ENCODE measurements around the gene CLPTM1.
"Not testable (repeated sequence)": the region's sequence is repeated elsewhere in the genome, so short reads cannot be mapped to it uniquely, and the experiment has no call there.

Gene CLPTM1, protein sequence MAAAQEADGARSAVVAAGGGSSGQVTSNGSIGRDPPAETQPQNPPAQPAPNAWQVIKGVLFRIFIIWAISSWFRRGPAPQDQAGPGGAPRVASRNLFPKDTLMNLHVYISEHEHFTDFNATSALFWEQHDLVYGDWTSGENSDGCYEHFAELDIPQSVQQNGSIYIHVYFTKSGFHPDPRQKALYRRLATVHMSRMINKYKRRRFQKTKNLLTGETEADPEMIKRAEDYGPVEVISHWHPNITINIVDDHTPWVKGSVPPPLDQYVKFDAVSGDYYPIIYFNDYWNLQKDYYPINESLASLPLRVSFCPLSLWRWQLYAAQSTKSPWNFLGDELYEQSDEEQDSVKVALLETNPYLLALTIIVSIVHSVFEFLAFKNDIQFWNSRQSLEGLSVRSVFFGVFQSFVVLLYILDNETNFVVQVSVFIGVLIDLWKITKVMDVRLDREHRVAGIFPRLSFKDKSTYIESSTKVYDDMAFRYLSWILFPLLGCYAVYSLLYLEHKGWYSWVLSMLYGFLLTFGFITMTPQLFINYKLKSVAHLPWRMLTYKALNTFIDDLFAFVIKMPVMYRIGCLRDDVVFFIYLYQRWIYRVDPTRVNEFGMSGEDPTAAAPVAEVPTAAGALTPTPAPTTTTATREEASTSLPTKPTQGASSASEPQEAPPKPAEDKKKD

DNA sequence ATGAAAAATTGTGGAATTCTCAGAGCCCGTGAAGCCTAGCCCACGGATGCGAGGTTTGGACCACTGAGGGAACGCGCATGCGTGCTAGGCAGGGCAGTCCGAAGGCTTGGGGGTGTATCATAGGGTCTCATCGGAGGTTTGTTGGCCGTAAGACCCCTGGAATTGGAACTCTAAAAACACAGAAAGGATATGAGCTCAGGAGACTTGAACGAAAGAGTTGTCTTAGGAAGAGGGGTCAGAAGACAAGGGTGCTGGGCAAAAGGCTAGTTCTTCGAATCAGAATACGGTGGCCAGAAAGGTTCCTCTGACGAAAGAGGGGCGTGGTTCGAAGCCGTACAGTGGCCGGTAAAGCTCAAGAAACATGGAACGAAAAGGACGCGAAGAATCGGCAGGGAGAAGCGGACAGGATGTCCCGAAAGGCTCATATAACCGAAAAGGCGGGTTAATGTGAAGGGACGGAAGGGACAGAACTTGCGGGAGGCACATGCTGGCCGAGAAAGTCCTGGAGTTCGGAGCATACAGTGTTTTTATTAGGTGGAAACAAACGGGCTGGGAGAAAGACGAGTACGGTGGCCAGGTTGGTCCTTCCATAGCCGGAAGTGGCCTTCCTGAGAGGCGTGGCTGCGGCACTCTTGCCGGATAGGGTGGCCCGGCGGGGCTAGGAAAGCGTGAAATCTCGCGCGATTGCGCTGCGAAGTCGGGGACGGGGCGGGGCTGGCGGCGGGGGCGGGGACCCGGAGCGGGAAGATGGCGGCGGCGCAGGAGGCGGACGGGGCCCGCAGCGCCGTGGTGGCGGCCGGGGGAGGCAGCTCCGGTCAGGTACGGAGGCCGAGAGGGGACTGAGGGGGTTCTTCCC, at the start of gene CLPTM1:
Gene CLPTM1 (plus strand): TSS at position 732 of the 856 bp plus-strand sequence. CDS start 16 bp downstream, at position 748.
- DNase-seq (ENCODE audit: low spot score) = peak; percentile 98

DNA sequence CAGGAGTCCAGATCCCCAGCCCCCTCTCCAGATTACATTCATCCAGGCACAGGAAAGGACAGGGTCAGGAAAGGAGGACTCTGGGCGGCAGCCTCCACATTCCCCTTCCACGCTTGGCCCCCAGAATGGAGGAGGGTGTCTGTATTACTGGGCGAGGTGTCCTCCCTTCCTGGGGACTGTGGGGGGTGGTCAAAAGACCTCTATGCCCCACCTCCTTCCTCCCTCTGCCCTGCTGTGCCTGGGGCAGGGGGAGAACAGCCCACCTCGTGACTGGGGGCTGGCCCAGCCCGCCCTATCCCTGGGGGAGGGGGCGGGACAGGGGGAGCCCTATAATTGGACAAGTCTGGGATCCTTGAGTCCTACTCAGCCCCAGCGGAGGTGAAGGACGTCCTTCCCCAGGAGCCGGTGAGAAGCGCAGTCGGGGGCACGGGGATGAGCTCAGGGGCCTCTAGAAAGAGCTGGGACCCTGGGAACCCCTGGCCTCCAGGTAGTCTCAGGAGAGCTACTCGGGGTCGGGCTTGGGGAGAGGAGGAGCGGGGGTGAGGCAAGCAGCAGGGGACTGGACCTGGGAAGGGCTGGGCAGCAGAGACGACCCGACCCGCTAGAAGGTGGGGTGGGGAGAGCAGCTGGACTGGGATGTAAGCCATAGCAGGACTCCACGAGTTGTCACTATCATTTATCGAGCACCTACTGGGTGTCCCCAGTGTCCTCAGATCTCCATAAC, 49.6 kb upstream of the CLPTM1 start, which contains the start of gene APOE:
Gene APOE (plus strand): TSS at position 360 of the 724 bp plus-strand sequence. CDS start 829 bp downstream, outside the sequence.
- peak; percentile 53 for DNase-seq (ENCODE audit: low spot score)

DNA sequence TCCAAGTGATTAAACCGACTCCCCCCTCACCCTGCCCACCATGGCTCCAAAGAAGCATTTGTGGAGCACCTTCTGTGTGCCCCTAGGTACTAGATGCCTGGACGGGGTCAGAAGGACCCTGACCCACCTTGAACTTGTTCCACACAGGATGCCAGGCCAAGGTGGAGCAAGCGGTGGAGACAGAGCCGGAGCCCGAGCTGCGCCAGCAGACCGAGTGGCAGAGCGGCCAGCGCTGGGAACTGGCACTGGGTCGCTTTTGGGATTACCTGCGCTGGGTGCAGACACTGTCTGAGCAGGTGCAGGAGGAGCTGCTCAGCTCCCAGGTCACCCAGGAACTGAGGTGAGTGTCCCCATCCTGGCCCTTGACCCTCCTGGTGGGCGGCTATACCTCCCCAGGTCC, 47.6 kb upstream of the CLPTM1 start:
- no peak for DNase-seq (ENCODE audit: low spot score)

DNA sequence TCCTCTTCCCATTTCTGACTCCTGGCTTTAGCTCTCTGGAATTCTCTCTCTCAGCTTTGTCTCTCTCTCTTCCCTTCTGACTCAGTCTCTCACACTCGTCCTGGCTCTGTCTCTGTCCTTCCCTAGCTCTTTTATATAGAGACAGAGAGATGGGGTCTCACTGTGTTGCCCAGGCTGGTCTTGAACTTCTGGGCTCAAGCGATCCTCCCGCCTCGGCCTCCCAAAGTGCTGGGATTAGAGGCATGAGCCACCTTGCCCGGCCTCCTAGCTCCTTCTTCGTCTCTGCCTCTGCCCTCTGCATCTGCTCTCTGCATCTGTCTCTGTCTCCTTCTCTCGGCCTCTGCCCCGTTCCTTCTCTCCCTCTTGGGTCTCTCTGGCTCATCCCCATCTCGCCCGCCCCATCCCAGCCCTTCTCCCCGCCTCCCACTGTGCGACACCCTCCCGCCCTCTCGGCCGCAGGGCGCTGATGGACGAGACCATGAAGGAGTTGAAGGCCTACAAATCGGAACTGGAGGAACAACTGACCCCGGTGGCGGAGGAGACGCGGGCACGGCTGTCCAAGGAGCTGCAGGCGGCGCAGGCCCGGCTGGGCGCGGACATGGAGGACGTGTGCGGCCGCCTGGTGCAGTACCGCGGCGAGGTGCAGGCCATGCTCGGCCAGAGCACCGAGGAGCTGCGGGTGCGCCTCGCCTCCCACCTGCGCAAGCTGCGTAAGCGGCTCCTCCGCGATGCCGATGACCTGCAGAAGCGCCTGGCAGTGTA, 46.9 kb upstream of the CLPTM1 start:
- no peak for DNase-seq (ENCODE audit: low spot score)

DNA sequence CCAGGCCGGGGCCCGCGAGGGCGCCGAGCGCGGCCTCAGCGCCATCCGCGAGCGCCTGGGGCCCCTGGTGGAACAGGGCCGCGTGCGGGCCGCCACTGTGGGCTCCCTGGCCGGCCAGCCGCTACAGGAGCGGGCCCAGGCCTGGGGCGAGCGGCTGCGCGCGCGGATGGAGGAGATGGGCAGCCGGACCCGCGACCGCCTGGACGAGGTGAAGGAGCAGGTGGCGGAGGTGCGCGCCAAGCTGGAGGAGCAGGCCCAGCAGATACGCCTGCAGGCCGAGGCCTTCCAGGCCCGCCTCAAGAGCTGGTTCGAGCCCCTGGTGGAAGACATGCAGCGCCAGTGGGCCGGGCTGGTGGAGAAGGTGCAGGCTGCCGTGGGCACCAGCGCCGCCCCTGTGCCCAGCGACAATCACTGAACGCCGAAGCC, 46.3 kb upstream of the CLPTM1 start:
- DNase-seq (ENCODE audit: low spot score) = no peak

DNA sequence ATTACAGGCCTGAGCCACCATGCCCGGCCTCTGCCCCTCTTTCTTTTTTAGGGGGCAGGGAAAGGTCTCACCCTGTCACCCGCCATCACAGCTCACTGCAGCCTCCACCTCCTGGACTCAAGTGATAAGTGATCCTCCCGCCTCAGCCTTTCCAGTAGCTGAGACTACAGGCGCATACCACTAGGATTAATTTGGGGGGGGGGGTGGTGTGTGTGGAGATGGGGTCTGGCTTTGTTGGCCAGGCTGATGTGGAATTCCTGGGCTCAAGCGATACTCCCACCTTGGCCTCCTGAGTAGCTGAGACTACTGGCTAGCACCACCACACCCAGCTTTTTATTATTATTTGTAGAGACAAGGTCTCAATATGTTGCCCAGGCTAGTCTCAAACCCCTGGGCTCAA, 45.4 kb upstream of the CLPTM1 start:
- no peak for DNase-seq (ENCODE audit: low spot score)

DNA sequence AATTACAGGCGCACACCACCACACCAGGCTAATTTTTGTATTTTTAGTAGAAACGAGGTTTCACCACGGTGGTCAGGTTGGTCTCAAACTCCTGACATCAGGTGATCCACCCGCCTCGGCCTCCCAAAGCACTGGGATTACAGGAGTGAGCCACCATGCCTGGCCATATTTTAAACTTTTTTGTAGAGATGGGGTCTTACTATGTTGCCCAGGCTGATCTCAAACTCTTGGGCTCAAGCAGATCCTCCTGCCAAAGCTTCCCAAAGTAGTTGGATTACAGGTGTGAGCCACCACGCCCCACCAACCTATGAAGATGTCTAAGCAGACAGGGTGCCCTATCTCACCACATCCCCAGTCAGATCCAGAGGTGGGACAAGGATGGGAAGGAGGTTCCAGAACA, 43.3 kb upstream of the CLPTM1 start:
- not testable (repeated sequence) for DNase-seq (ENCODE audit: low spot score)

DNA sequence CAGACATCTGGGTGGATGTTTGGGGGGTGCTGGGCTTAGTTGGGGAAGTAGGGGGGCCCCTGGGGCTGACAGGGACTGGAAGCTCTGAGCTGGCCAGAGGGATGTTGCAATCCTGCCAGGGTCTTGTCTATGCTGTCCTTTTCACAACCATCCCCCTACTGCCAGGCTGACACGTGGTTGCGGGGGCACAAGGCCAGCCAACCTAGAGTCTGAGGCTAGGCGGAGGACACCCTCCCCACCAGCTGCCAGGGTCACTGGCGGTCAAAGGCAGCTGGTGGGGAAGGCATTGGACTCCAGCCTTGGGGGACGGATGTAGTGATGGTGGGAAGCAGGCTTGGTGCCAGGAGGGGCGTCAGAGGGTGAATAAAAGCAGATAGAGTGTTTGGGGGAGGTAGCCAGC, 42.3 kb upstream of the CLPTM1 start:
- DNase-seq (ENCODE audit: low spot score) = no peak

DNA sequence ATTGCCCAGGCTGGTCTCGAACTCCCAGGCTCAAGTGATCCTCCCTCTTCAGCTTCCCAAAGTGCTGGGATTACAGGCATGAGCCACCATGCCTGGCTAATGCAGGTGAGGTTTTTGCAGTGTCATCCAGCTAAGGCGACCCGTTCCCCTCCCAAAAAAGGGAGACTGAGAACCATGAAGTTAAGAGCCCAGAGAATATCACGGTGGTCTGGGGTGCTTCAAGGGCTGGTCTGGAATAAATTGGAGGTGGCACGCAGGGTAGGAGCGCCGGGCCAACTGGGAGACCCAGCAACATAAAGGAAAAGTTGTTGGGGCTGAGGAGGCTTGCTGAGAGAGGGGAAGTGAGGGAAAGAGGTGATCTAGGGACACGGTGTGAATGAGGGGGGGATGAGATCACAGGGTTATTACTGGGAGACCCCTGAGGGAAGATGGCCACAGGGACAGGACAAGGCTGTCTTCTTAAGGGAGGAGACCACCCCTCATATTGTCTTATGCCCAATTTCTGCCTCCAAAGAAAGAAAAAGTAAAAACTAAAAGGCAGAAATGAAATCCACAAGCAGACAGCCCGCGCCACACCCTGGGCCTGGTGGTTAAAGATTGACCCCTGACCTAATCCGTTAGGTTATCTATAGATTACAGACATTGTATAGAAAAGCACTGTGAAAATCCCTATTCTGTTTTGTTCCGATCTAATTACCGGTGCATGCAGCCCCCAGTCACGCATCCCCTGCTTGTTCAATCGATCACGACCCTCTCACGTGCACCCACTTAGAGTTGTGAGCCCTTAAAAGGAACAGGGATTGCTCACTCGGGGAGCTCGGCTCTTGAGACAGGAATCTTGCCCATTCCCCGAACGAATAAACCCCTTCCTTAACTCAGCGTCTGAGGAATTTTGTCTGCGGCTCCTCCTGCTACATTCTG, 41.4 kb upstream of the CLPTM1 start:
- DNase-seq (ENCODE audit: low spot score) = not testable (repeated sequence)

DNA sequence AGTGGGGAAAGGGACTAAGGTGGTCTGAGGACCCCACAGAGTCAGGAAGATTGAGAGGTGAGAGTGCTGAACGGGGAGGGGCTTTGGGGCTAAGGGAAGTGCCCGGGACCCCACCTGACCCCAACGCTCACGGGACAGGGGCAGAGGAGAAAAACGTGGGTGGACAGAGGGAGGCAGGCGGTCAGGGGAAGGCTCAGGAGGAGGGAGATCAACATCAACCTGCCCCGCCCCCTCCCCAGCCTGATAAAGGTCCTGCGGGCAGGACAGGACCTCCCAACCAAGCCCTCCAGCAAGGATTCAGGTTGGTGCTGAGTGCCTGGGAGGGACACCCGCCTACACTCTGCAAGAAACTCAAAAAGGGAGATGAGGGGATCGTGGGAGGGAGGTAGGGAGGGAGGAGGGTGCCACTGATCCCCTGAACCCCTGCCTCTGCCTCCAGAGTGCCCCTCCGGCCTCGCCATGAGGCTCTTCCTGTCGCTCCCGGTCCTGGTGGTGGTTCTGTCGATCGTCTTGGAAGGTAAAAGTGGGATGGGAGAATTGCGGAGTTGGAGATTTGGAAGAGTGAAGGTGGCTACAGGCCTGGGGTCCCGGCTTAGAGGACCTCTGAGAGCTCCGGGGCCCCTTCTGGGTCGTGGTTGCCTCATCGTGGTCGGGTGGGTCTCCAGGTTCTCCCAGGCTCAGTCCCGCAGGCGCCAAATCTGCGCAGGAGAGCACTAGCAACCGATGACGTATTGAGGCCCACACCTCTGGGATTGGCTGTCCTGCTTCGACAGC, 40.6 kb upstream of the CLPTM1 start, which contains the start of gene APOC1:
Gene APOC1 (plus strand): TSS at position 176 of the 774 bp plus-strand sequence. CDS start 284 bp downstream, at position 460.
- peak; percentile 90 for DNase-seq (ENCODE audit: low spot score)

DNA sequence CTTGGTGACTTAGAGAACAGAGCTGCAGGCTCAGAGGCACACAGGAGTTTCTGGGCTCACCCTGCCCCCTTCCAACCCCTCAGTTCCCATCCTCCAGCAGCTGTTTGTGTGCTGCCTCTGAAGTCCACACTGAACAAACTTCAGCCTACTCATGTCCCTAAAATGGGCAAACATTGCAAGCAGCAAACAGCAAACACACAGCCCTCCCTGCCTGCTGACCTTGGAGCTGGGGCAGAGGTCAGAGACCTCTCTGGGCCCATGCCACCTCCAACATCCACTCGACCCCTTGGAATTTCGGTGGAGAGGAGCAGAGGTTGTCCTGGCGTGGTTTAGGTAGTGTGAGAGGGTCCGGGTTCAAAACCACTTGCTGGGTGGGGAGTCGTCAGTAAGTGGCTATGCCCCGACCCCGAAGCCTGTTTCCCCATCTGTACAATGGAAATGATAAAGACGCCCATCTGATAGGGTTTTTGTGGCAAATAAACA, 30.9 kb upstream of the CLPTM1 start:
- no peak for DNase-seq (ENCODE audit: low spot score)

DNA sequence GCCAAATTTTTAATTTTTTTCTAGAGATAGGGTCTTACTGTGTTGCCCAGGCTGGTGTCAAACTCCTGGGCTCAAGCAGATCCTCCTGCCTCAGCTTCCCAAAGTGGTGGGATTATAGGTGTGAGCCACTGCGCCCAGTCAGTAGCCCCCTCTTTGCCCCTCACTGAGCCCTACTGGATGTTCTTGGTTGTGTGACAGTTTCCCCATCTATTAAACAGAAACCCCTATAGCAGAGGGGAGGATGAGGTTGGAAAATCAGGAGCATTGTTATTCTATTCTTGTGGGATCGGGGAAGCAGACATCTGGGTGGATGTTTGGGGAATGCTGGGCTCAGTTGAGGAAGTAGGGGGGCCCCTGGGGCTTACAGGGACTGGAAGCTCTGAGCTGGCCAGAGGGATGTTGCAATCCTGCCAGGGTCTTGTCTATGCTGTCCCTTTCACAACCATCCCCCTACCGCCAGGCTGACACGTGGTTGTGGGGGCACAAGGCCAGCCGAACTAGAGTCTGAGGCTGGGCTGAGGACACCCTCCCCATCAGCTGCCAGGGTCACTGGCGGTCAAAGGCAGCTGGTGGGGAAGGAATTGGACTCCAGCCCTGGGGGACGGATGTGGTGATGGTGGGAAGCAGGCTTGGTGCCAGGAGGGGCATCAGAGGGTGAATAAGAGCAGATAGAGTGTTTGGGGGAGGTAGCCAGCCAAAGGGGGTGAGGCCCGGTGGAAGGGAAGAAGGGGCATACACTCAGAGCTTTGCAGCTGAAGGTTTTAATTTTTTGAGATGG, 29.9 kb upstream of the CLPTM1 start:
- no peak for DNase-seq (ENCODE audit: low spot score)

DNA sequence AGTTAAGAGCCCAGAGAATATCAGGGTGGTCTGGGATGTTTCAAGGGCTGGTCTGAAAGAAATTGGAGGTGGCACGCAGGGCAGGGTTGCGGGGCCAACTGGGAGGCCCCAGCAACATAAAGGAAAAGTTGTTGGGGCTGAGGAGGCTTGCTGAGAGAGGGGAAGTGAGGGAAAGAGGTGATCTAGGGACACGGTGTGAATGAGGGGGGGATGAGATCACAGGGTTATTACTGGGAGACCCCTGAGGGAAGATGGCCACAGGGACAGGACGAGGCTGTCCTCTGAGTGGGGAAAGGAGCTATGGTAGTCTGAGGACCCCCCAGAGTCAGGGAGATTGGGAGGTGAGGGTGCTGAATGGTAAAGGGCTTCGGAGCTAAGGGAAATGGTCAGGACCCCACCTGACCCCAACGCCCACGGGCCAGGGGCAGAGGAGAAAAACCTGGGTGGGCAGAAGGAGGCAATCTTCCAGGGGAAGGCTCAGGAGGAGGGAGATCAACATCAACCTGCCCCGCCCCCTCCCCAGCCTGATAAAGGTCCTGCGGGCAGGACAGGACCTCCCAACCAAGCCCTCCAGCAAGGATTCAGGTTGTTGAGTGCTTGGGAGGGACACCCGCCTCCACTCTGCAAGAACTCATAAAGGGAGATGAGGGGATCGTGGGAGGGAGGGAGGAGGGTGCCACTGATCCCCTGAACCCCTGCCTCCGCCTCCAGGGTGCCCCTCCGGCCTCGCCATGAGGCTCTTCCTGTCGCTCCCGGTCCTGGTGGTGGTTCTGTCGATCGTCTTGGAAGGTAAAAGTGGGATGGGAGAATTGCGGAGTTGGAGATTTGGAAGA, 28.7 kb upstream of the CLPTM1 start:
- DNase-seq (ENCODE audit: low spot score) = not testable (repeated sequence)

DNA sequence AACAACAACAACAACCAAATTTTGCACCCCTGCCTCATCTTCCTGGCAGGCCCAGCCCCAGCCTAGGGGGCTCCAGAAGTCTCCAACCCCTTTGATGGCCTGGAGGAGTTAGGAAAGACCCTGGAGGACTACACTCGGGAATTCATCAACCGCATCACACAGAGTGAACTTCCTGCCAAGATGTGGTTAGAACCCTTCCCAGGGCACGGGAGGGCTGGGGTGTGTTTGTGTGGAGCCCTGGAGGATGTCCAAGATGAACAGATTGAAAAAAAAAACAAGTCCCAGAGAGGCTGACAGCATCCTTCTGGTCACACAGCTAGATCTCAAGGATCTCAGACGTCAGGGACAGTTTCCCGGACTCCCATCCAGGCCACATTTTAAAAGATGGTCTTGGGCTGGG, 27.4 kb upstream of the CLPTM1 start:
- no peak for DNase-seq (ENCODE audit: low spot score)

DNA sequence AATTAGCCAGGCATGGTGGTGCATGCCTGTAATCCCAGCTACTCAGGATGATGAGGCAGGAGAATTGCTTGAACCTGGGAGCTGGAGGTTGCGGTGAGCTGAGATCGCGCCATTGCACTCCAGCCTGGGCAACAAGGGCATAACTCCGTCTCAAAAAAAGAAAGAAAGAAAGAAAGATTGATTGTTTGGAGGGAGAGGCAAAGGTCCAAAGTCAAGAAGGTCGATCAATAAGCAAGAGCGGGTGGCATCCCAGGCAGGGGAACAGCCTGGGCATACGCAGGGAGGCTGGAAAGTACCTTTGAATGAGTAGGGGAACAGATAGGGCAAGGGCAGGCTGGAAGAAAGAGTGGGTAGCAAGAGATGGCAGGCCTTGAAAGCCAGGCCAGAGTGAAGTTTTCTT, 25.1 kb upstream of the CLPTM1 start:
- DNase-seq (ENCODE audit: low spot score) = no peak

DNA sequence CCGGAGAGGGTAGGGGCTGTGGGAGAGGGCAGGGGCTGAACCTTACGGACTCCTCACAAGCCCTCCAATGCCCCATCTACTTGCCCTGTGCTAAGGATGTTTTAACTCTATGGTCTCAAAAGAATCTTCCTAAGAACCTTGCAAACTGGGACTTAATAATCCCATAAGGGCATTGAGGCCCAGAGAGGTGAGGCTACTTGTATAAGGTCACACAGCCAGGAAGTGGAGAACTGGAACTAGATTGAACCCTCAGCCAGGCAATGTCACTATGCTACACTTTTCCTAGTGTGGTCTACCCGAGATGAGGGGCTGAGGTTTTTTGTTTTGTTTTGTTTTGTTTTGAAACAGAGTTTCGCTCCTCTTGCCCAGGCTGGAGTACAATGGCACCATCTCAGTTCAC, 23.6 kb upstream of the CLPTM1 start:
- no peak for DNase-seq (ENCODE audit: low spot score)

DNA sequence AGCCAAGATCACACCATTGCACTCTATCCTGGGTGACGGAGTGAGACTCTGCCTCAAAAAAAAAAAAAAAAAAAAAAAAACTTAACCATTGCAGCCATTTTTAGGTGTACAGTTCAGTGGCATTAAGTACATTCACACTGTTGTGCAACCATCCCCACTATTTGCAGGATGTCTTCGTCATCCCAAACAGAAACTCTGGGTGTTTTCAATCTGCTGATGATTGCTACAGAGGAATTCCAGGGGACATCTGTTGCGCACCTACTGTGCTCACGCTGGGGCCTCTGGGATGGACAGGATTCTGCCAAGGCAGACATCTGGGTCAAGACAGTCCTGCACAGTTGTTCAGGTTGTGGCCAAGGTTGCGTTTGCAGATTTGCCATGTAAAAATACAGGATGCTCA, 15.5 kb upstream of the CLPTM1 start:
- no peak for DNase-seq (ENCODE audit: low spot score)
